OCI-M1 (cell line): ENCODE data around the gene ZNF605.
"Not testable (repeated sequence)": the region's sequence is repeated elsewhere in the genome, so short reads cannot be mapped to it uniquely, and the experiment has no call there.

Experiments used
- DNase-seq: peaks from one replicate; lab custom pipeline; 2025; lab: John Stamatoyannopoulos, UW

ZNF605 gene

GRCh38 chr12:132956011-132956788 lies at the start of gene ZNF605:
Gene ZNF605 (minus strand): TSS chr12:132956306. CDS start chr12:132945635, 10,671 bp downstream.
- DNase-seq, result peak; percentile 90

- no peak for DNase-seq
Observed at GRCh38 chr12:132998741-132999140, 42.6 kb upstream of the ZNF605 start.

- peak; percentile 36 for DNase-seq
Observed at GRCh38 chr12:132986885-132987225, 30.7 kb upstream of the ZNF605 start.

- peak; percentile 94 for DNase-seq
Observed at GRCh38 chr12:132986001-132986884, 30.1 kb upstream of the ZNF605 start, which contains the start of gene ZNF26. Gene ZNF26 (plus strand): TSS chr12:132986367. CDS start chr12:132986841, 474 bp downstream.

- DNase-seq, result peak; percentile 4
Observed at GRCh38 chr12:132976870-132977269, 20.8 kb upstream of the ZNF605 start.

GRCh38 chr12:132972374-132972773 lies 16.3 kb upstream of the ZNF605 start:
- no peak for DNase-seq

GRCh38 chr12:132967736-132968135 lies 11.6 kb upstream of the ZNF605 start:
- no peak for DNase-seq

GRCh38 chr12:132966676-132967415 lies 10.7 kb upstream of the ZNF605 start:
- no peak for DNase-seq

GRCh38 chr12:132965796-132966195 lies 9.7 kb upstream of the ZNF605 start:
- no peak for DNase-seq

- DNase-seq, result peak; percentile 4
Observed at GRCh38 chr12:132963947-132964346, 7.8 kb upstream of the ZNF605 start.

- DNase-seq, result not testable (repeated sequence)
Observed at GRCh38 chr12:132961790-132962189, 5.7 kb upstream of the ZNF605 start.

GRCh38 chr12:132955094-132956010 lies 754 bp downstream of the ZNF605 start:
- peak; percentile 81 for DNase-seq

- no peak for DNase-seq
Observed at GRCh38 chr12:132954471-132955048, 1.5 kb downstream of the ZNF605 start.

- no peak for DNase-seq
Observed at GRCh38 chr12:132953771-132954170, 2.3 kb downstream of the ZNF605 start.

GRCh38 chr12:132953163-132953425 lies 3.0 kb downstream of the ZNF605 start:
- DNase-seq, result no peak

GRCh38 chr12:132952371-132953162 lies 3.5 kb downstream of the ZNF605 start:
- no peak for DNase-seq

GRCh38 chr12:132951649-132952048 lies 4.5 kb downstream of the ZNF605 start:
- DNase-seq, result no peak

- no peak for DNase-seq
Observed at GRCh38 chr12:132950844-132951535, 5.1 kb downstream of the ZNF605 start.
